ENCODE data around the gene LEUTX.
"Not testable (repeated sequence)": the region's sequence is repeated elsewhere in the genome, so short reads cannot be mapped to it uniquely, and the experiment has no call there.

LEUTX gene

DNA sequence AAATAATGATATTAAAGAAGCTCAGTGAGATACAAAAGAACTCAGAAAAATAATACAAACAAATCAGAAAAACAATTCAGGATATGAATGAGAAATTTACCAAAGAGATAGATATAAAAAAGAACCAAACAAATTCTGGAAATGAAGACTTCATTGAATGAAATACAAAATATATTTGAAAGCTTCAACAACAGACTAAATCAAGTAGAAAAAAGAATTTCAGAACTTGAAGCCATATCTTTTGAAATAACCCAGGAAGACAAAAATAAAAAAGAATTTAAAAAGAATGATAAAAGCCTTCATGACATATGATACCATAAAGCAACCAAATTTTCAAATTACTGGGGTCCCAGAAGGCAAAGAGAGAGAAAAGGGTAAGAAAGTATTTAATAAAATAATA is 9.6 kb downstream of the LEUTX start:
- DNase-seq, result no peak

DNA sequence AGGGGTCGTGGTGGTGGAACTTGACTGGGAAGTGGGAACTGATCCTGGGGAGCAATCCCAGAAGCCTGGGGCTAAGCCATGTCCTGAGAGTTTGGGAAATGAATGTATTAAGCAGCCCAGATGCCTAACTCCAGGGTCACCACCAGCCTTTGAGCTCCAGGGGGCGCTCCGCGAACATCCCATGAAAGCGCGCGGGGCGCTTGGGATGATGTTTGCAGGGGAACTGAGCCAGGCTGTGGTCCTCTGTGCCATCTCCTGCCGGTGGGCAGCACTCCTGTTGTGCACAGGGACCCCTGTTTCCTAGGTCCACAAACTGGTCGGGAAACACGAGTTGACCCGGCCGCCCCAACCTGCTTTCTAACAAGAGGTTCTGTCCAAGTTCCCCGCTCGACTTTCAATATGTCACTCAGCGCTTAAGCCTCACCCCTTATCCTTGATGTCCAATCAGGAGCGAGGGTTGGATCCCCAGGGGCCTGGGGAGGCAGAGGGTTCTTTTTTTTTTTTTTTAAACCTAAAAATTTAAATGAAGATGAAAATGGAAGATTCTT is 14.4 kb downstream of the LEUTX start:
- peak; percentile 67 to 74 for DNase-seq

- DNase-seq, result no peak
These were observed 16.3 kb downstream of the LEUTX start for GRCh38 chr19:39795001-39795400.

DNA sequence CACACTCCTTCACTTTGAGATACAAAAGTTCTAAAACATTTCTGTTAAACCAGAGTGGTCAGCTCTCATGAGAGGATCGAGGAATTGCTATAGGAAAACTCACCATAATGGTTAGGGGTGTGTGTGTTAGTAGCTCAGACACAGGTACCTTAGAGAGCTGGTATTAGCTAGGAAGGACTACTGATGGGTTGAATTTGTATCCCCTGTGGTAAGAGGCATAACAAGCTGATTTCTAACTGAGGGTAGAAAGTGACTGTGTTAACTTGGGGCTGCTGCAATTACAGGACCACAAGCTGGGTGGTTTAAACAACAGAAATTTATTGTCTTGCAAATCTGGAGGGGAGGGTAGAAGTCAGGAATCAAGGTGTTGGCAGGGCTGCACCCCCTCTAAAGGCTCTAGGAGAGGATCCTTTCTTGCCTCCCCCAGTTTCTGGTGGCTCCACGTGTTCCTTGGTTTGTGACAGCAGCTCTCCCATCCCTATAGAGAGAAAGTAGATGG is 17.4 kb downstream of the LEUTX start:
- no peak for DNase-seq

- no peak for DNase-seq
These were observed 18.4 kb downstream of the LEUTX start for GRCh38 chr19:39797083-39797482.

GRCh38 chr19:39802958-39803357 is 24.3 kb downstream of the LEUTX start:
- no peak for DNase-seq

DNA sequence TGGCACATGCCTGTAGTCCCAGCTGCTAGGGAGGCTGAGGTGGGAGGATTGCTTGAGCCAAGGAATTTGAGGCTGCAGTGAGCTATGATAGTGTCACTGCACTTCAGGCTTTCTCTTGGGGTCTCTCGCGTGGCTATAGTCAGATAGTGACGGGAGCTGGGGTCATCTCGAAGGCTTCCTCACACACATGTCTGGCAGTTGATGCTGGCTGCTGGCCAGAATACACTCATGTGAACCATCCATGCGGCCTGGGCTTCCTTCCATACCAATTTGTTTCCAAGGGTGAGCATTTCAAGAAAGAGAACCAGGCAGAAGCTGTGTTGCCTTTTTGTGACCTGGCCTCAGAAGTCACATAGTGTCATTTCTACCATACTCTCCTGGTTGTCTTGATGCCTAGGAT is 26.4 kb downstream of the LEUTX start:
- no peak for DNase-seq

DNA sequence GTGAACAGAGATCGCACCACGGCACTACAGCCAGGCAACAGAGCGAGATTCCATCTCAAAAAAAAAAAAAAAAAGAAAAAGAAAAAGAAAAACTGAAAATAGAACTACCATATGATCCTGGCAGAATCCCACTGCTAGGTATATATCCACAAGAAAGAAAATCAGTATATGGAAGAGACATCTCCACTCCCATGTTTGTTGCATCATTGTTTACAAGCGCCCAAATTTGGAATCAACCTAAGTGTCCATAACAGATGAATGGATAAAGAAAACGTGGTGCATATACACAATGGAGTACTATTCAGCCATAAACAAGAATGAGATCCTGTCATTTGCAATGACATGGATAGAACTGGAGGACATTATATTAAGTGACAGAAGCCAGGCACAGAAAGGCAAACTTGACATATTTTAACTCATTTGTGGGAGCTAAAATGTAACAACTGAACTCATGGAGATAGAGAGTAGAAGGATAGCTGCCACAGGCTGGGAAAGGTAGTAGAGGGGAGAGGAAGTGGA is 29.3 kb downstream of the LEUTX start:
- DNase-seq, result no peak

- DNase-seq, result not testable (repeated sequence)
These were observed 30.0 kb downstream of the LEUTX start for GRCh38 chr19:39808688-39809087.

- no peak for DNase-seq
These were observed 30.7 kb downstream of the LEUTX start for GRCh38 chr19:39809368-39809767.

- DNase-seq, result no peak
These were observed 31.8 kb downstream of the LEUTX start for GRCh38 chr19:39810424-39810823.

DNA sequence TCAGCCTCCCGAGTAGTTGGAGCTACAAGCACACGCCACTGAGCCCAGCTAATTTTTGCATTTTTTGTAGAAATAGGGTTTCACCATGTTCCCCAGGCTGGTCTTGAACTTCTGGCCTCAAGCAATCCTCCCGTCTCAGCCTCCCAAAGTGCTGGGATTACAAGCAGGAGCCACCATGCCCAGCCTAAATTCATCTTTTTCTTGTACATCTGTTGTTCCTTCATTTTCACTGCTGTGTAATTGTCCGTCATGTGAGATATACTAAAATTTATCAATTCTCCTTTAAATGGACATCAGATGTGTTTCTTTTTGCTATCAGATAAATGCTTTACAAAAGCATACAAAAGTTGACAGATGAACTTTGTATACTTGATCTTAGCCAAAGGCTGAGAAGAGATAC is 32.4 kb downstream of the LEUTX start:
- no peak for DNase-seq

GRCh38 chr19:39813264-39813993 is 34.8 kb downstream of the LEUTX start:
- DNase-seq, result no peak

- not testable (repeated sequence) for DNase-seq
These were observed 35.5 kb downstream of the LEUTX start for GRCh38 chr19:39814111-39814510.

DNA sequence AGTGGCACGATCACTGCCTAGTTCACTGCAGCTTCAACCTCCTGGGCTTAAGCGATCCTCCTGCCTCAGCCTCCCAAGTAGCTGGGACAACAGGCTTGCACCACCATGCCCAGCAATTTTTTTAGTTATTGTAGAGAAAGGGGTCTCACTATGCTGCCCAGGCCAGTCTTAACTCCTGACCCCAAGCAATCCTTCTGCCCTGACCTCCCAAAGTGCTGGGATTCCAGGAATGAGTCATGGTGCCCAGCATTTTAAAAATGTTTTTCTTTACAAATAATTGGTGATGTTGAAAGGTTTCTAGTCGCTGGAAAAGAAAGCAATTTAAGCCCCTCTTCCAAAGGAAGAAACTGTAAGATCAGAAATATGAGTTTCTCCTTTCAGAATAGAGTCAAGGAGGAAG is 35.9 kb downstream of the LEUTX start:
- no peak for DNase-seq

GRCh38 chr19:39816287-39817048 is 37.8 kb downstream of the LEUTX start:
- DNase-seq, result no peak

DNA sequence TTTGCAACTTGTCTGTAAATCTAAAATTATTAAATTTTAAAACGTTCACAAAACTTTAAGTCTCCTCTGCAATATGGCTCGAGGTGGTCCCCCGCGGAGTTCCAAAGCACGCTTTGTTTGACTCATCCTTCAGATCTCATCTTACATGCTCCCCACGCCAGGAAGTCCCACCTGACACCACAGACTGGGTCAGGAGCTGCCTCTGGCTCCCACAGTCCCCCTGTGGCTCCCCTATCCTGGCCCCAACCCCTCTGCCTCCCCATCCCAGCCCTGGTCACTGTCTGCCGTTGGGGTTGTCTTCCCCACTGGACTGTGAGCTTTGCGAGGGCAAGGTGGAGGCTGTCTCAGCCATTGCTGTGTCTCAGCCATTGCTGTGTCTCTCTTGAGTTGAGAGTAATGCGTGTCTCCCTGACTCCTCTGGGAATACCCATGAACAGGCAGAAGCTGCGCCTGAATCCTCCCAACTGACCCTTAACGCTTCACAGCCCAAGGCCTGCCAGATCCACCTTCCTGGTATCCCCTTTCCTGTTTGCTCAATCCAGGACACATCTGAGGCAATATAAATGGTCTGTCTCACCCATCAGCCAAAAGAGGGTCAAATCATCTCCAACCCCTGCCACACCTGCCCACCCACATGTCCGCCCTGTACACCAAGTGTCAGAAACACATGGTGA is 39.4 kb downstream of the LEUTX start:
- no peak for DNase-seq

DNA sequence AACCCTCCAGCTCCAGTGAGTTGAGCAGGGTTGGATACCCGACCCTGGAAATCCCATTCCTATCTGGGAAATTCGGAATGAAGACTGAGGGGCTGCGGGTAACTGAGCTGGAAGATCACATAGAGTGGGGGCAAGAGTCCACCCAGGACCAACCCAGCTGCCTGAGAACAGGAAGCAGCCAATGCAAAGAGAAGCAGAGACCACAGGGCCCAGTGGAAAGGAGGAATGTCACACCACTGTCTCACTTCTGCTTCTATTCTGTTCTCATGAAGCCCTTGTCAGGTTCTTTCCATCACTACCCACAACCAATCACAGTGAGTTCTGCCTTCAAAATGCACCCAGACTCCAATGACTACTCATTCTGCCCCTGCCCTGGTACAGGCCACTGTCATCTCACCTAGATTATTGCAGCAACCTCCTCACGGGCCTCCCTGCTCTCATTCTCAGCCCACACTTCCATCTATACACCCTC is 40.0 kb downstream of the LEUTX start:
- no peak for DNase-seq

GRCh38 chr19:39819786-39820185 is 41.1 kb downstream of the LEUTX start:
- no peak for DNase-seq

DNA sequence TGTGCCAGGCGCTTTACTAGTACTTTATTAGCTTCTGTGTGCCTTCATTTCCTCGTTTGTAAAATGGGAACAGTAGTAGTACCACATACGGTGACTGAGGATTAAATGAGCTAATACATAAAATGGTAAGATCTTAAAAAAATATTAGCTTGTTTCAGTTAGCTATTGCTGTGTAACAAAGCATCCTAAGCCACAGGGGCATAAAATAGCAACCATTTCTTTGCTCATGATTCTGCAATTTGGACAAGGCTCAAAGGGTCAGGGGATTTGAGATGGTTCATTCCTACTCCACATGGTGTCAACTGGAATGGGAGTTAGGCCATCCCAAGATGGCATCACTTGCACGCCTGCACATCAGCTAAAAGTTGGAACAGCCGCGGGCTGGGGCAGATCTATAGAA is 42.0 kb downstream of the LEUTX start:
- DNase-seq, result no peak

DNA sequence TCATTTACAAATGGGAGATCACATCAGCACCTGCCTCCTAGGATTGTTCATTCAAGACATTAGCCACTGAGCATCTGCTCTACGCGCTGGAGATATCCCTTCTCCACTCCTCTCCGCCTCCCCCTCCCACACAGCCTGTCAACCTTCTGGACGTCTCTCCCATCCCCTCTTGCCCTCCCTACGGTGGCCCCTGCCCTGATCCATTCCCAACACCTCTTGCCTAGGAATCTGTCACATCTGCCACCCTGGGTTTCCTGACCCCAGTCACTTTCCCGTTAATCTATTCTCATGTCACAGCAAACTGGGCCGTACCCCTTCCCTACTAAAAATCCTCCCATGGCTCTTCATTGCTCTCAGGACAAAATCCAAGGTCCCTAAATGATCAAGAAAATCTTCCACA is 45.0 kb downstream of the LEUTX start:
- DNase-seq, result no peak

GRCh38 chr19:39824143-39825092 is 45.8 kb downstream of the LEUTX start:
- DNase-seq, result peak; percentile 89 to 93
